Heart right ventricle (tissue), 16 donors: ENCODE measurements around the gene ARMC3. TPM values are rescaled to one million over a fixed set of nuclear protein-coding genes. Genes with fewer than 3 reads are reported as not detected.

Experiments used
- ATAC-seq, 8 donors: fragments of 200-7000 bp; cut with Tn5 transposase; one replicate each; pipeline ENCODE4 v1.9.1; 2020; ENCODE audit warnings: mild to moderate bottlenecking in 8 of 8, moderate library complexity in 8 of 8, moderate number of reproducible peaks in 1 of 8
- DNase-seq, 2 donors: peaks; one replicate each; pipeline ENCODE4 v3.0.0-alpha.2; 2020
- H3K27ac ChIP-seq, 10 donors: fragments of 200-600 bp; sonication (generic) in 2 of 10; one replicate each; pipeline versions ENCODE4 v1.5.0 to v1.8.0; 2020 to 2022; ENCODE audit warnings: mild to moderate bottlenecking in 3 of 10
- H3K27me3 ChIP-seq, 7 donors: fragments of 200-600 bp; one replicate each; pipeline ENCODE4 v1.8.0; 2021 to 2022; ENCODE audit warnings: mild to moderate bottlenecking in 2 of 7
- H3K36me3 ChIP-seq, 9 donors: fragments of 200-600 bp; sonication (generic) in 1 of 9; one replicate each; pipeline versions ENCODE4 v1.5.0 to v1.8.0; 2020 to 2022; ENCODE audit warnings: mild to moderate bottlenecking in 2 of 9
- H3K4me1 ChIP-seq, 9 donors: fragments of 200-600 bp; sonication (generic) in 1 of 9; one replicate each; pipeline versions ENCODE4 v1.5.0 to v1.8.0; 2020 to 2022; ENCODE audit warnings: mild to moderate bottlenecking in 4 of 9
- H3K4me3 ChIP-seq, 10 donors: fragments of 200-600 bp; sonication (generic) in 2 of 10; one replicate each; pipeline versions ENCODE4 v1.5.0 to v1.8.0; 2020 to 2022; ENCODE audit warnings: mild to moderate bottlenecking in 7 of 10, moderate library complexity in 2 of 10
- H3K9me3 ChIP-seq, 11 donors: fragments of 200-600 bp in 10 of 11; sonication (generic) in 2 of 11; one replicate each; pipeline versions ENCODE4 v1.5.0 to v1.8.0; 2013 to 2022; ENCODE audit warnings: mild to moderate bottlenecking in 2 of 11, control low read depth in 1 of 11, moderate library complexity in 1 of 11
- WGBS, 2 donors: extraction: QIAGEN DNeasy Blood & Tissue Kit; methylation state at CpG; one replicate each; pipeline ENCODE4 v1.1.7; 2013; ENCODE audit warnings: inconsistent platforms in 1 of 2; 5-methylcytosine and 5-hydroxymethylcytosine counted together
- intact Hi-C, 10 donors: fragments of 100-400 bp; cut with DNase I; formaldehyde crosslinking; loops; one replicate each; pipeline versions ENCODE4 v1.11.1 to v1.14.2; 2022
- polyA plus RNA-seq, 2 donors: library from polyadenylated mRNA; stranded (reverse); fragments of 200-250 nt; gene quantifications; one replicate each; pipeline ENCODE4 v1.2.3, GENCODE V29; 2013
- total RNA-seq, 10 donors: library from RNA; stranded (reverse); fragmentation: NEBNext Ultra II Directional in 3 of 10; extraction: Animal tissue kit (Norgen Biotek cat#: 25700) in 3 of 10; gene quantifications; one replicate each; pipeline versions ENCODE4 v1.2.1 to v1.2.4, GENCODE V29; 2021 to 2023
- TF ChIP-seq, protein P1 (sequence below), 9 donors: fragments of 200-600 bp; sonication (generic) in 2 of 9; IDR thresholded peaks; one replicate each; pipeline versions ENCODE4 v1.5.0 to v1.8.0; 2021 to 2022; ENCODE audit warnings: antibody characterized with exemption in 9 of 9, mild to moderate bottlenecking in 5 of 9, moderate library complexity in 1 of 9
- donor health status: Arrhythmogenic right ventricular cardiomyopathy.
- donor health status: ischemic (EF 13 %, LVEDD 7.1; RV severe dilation, severe dysfunction).
- donor health status: healthy with polysubstance abuse.
- donor health status: DM: no; HTN: yes; CAD: no.
- donor health status: DM: no; HTN: no; CAD: no.
- donor health status: ischemic (EF 25% LVEDD 6.9; RV normal size, moderate dysfunction).
- donor health status: ischemic (EF 25% LVEDD 5.7; RV mildly dilated, moderate dysfunction).
- donor health status: healthy.
- donor health status: DM: yes; HTN: yes; CAD: no.
- donor health status: Ischemic cardiomyopathy.
- donor health status: ischemic (EF 35%, LVEDD 5.7; RV mildly dilated, moderate dysfunction).
- donor health status: nonischemic (EF 11% LVEDD 7.7; RV severe dilation, severe dysfunction).
- donor health status: DM: yes; HTN: yes; CAD: no.
- donor health status: PGD.
- donor health status: ischemic (EF 29% LVEDD 5.4; RV normal size, mild dysfunction).
- donor health status: nonischemic (EF 23%, LVEDD 6.1; RV moderate dilation, normal function).

ARMC3 gene
- total and polyA plus RNA-seq, 12 donors = not detected

DNA sequence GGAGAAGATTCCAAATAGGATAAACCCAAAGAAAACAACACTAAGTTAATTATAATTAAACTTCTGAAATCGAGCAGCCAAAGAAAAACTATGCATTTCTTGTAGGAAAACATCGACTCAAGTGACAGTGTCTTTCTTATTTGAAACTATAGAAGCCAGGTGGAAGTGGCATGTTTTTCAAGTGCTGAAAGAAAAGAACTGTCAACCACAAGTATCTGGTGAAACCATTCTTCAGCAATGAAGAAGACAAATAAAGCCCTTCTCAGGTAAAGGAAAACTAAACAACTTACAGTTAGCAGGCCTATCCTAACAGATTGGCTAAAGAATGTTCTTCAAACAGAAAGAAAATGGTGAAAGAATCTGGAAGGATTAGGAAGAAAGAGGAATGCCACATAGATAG is 96.1 kb downstream of the ARMC3 start:
- intact Hi-C loops = no loop called here
- WGBS, 2 donors = 89 to 91% methylated on average over 2 of the region's 2 CpGs

DNA sequence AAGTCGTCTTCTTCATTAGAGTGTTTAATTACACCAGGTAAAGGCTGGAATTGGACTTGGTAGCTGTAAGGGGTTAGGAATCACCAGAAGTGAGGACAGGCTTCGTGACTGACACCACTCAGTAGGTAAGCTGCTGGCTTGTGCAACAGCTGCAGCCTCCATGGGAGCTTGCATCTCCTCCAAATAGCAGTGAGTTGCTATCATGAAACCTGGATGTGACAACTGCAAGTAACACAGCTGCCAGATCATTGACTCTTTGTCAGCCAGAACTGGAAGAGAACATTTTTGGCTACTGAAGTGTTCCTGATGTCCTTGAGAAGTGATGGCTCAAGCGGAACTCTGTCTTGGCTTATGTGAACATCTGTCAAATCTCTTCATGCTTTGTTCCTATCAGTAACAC is 103.5 kb downstream of the ARMC3 start:
- Histone ChIP-seq H3K4me3 (no peak overlapping the region), H3K36me3 (no peaks in the 10 kb centered on the region), H3K4me1 (peaks cover 0 to 10% (median 0%) of the 10 kb centered on the region in 9 donors), H3K27me3 (peaks cover 0 to 13% (median 0%) of the 10 kb centered on the region in 7 donors), H3K9me3 (peaks cover 0 to 17% (median 0%) of the 10 kb centered on the region in 11 donors), H3K27ac (peak overlapping the region in 1 of 10 donors; percentile 27)
- peak in 5 of 8 donors; percentile 57 to 90 (median 86) for ATAC-seq
- intact Hi-C loops = no loop called here
- TF ChIP-seq, protein P1, sequence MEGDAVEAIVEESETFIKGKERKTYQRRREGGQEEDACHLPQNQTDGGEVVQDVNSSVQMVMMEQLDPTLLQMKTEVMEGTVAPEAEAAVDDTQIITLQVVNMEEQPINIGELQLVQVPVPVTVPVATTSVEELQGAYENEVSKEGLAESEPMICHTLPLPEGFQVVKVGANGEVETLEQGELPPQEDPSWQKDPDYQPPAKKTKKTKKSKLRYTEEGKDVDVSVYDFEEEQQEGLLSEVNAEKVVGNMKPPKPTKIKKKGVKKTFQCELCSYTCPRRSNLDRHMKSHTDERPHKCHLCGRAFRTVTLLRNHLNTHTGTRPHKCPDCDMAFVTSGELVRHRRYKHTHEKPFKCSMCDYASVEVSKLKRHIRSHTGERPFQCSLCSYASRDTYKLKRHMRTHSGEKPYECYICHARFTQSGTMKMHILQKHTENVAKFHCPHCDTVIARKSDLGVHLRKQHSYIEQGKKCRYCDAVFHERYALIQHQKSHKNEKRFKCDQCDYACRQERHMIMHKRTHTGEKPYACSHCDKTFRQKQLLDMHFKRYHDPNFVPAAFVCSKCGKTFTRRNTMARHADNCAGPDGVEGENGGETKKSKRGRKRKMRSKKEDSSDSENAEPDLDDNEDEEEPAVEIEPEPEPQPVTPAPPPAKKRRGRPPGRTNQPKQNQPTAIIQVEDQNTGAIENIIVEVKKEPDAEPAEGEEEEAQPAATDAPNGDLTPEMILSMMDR (IDR thresholded peaks at IDR 0.05) = no peak
- 18 to 33% methylated on average over 3 of the region's 3 CpGs for WGBS, 2 donors
- DNase-seq = no peak

More for the DNA sequence above, 96.1 kb downstream of the ARMC3 start:
- no peaks in the 10 kb centered on the region for H3K4me1 ChIP-seq
- peaks cover 0 to 42% (median 2%) of the 10 kb centered on the region in 11 donors for H3K9me3 ChIP-seq
- ATAC-seq (no peak), DNase-seq (no peak)
- TF ChIP-seq, protein P1 (IDR thresholded peaks at IDR 0.05) = no peak
- H3K27ac ChIP-seq = no peak overlapping the region
- H3K36me3 ChIP-seq = no peaks in the 10 kb centered on the region
- peaks cover 0 to 11% (median 6%) of the 10 kb centered on the region in 7 donors for H3K27me3 ChIP-seq
- no peak overlapping the region for H3K4me3 ChIP-seq

- Histone ChIP-seq H3K27ac (no peak overlapping the region), H3K27me3 (peaks cover 0 to 8% (median 0%) of the 10 kb centered on the region in 7 donors), H3K36me3 (no peaks in the 10 kb centered on the region), H3K9me3 (peaks cover 0 to 9% (median 0%) of the 10 kb centered on the region in 11 donors), H3K4me3 (no peak overlapping the region), H3K4me1 (peaks cover 0 to 10% (median 0%) of the 10 kb centered on the region in 9 donors)
- ATAC-seq (no peak), DNase-seq (no peak)
- intact Hi-C loops = no loop called here
- TF ChIP-seq, protein P1 (IDR thresholded peaks at IDR 0.05) = no peak
These were observed 106.9 kb downstream of the ARMC3 start for GRCh38 chr10:23034790-23035189.

DNA sequence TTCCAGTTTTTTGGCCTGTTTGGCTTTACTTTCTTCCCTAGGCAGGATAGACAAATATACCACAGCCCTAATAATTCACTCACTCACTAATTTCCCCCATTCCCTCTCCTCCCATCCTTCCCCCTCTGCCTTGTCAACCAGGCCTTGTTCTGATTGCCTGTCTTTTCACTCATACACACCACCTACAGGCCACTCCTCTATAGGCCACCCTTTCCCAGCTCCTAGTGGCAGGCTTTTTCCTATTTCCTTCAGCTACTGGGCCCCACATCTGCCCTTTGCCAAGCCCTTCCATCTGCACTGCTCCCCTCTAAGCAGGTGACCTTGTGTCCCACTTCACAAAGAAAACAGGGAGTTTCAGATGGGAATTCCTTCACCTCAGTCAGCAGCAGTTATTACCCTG is 107.7 kb downstream of the ARMC3 start:
- no peak overlapping the region for H3K4me3 ChIP-seq
- ATAC-seq (no peak), DNase-seq (no peak)
- H3K36me3 ChIP-seq = no peaks in the 10 kb centered on the region
- H3K4me1 ChIP-seq = peaks cover 0 to 10% (median 0%) of the 10 kb centered on the region in 9 donors
- TF ChIP-seq, protein P1 (IDR thresholded peaks at IDR 0.05) = peak in 4 of 9 donors; percentile 3 to 26 (median 10)
- no peak overlapping the region for H3K27ac ChIP-seq
- intact Hi-C loops = no loop called here
- peaks cover 0 to 13% (median 0%) of the 10 kb centered on the region in 11 donors for H3K9me3 ChIP-seq
- H3K27me3 ChIP-seq = peaks cover 0 to 3% (median 0%) of the 10 kb centered on the region in 7 donors
